ENCODE results near the gene TNIK. TPM values are rescaled to one million over a fixed set of nuclear protein-coding genes. Genes with fewer than 3 reads are reported as not detected.

TNIK gene
- total and polyA plus RNA-seq, 4 donors = 3.7 to 9.8 (median 5.2) TPM

DNA sequence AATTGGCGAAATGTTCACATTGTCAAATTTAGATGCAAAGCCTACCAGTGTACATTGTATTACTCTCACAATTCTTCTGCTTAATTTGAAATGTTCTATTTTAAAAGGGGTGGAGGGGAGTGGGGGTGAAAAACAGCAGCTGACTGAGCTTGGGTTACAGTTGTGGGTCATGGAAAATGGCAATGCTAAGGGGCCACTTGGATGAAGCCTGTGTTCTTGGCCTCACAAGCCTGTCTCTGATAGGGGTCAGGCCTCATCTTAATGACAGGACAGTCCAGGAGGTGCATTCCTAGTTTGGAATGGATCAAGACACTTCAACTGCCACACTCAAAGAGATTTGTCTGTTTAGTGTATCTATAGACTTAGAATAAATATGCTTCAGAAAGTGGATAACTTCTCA is 158.2 kb downstream of the TNIK start:
- Histone ChIP-seq H3K9ac (ENCODE audit: low read depth in 1 of 2, low read length in 2 of 2) (no peak overlapping the region), H3K27me3 (ENCODE audit: control insufficient read depth in 4 of 4, insufficient read depth in 4 of 4, low read length in 3 of 4) (no peaks in the 10 kb centered on the region), H3K9me3 (ENCODE audit: control insufficient read depth in 4 of 4, low read length in 3 of 4) (no peaks in the 10 kb centered on the region), H3K4me1 (ENCODE audit: control insufficient read depth in 4 of 4, insufficient read depth in 4 of 4, low read length in 3 of 4) (no peaks in the 10 kb centered on the region), H3K27ac (ENCODE audit: low read depth in 1 of 2, low read length in 2 of 2) (no peak overlapping the region), H3K36me3 (ENCODE audit: control insufficient read depth in 4 of 4, insufficient read depth in 3 of 4, low read depth in 1 of 4, low read length in 3 of 4) (no peaks in the 10 kb centered on the region), H3K4me3 (ENCODE audit: low read depth in 1 of 3, low read length in 3 of 3) (no peak overlapping the region)
- TF ChIP-seq EGR1 (IDR thresholded peaks at IDR 0.05; ENCODE audit: low read depth in 2 of 2) = no peak
- no peak for TF ChIP-seq FOXA1 (IDR thresholded peaks at IDR 0.05)
- TF ChIP-seq REST (IDR thresholded peaks at IDR 0.05) = no peak
- DNase-seq (ENCODE audit: low spot score) = no peak
- 98% methylated on average over 1 of the region's 1 CpG for WGBS

GRCh38 chr3:171301002-171301401 is 159.2 kb downstream of the TNIK start:
- no peak overlapping the region for H3K4me3 ChIP-seq (ENCODE audit: low read depth in 1 of 3, low read length in 3 of 3)
- TF ChIP-seq JUND (IDR thresholded peaks at IDR 0.05) (no peak), NR2F2 (IDR thresholded peaks at IDR 0.05) (no peak), CTCF (IDR thresholded peaks at IDR 0.05; ENCODE audit: low read depth, low read length, missing input control) (no peak), FOXA2 (IDR thresholded peaks at IDR 0.05) (no peak), GABPA (IDR thresholded peaks at IDR 0.05 in 1 of 2, conservative IDR thresholded peaks at IDR 0.05 in 1 of 2) (no peak), RXRA (IDR thresholded peaks at IDR 0.05) (no peak), FOXA1 (IDR thresholded peaks at IDR 0.05) (no peak), YY1 (IDR thresholded peaks at IDR 0.05) (no peak), REST (IDR thresholded peaks at IDR 0.05) (no peak), HNF4G (IDR thresholded peaks at IDR 0.05) (no peak), MAX (IDR thresholded peaks at IDR 0.05) (no peak), RAD21 (IDR thresholded peaks at IDR 0.05) (no peak), EGR1 (IDR thresholded peaks at IDR 0.05; ENCODE audit: low read depth in 2 of 2) (no peak), HNF4A (conservative IDR thresholded peaks at IDR 0.05) (no peak), SP1 (IDR thresholded peaks at IDR 0.05) (no peak), TAF1 (conservative IDR thresholded peaks at IDR 0.05) (no peak)
- TF ChIP-seq, protein P1, sequence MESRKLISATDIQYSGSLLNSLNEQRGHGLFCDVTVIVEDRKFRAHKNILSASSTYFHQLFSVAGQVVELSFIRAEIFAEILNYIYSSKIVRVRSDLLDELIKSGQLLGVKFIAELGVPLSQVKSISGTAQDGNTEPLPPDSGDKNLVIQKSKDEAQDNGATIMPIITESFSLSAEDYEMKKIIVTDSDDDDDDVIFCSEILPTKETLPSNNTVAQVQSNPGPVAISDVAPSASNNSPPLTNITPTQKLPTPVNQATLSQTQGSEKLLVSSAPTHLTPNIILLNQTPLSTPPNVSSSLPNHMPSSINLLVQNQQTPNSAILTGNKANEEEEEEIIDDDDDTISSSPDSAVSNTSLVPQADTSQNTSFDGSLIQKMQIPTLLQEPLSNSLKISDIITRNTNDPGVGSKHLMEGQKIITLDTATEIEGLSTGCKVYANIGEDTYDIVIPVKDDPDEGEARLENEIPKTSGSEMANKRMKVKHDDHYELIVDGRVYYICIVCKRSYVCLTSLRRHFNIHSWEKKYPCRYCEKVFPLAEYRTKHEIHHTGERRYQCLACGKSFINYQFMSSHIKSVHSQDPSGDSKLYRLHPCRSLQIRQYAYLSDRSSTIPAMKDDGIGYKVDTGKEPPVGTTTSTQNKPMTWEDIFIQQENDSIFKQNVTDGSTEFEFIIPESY (IDR thresholded peaks at IDR 0.05) = no peak
- TF ChIP-seq, protein P2, sequence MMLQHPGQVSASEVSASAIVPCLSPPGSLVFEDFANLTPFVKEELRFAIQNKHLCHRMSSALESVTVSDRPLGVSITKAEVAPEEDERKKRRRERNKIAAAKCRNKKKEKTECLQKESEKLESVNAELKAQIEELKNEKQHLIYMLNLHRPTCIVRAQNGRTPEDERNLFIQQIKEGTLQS (IDR thresholded peaks at IDR 0.05) = no peak
- peaks cover 0 to 2% (median 0%) of the 10 kb centered on the region in 4 donors for H3K4me1 ChIP-seq (ENCODE audit: control insufficient read depth in 4 of 4, insufficient read depth in 4 of 4, low read length in 3 of 4)
- H3K27me3 ChIP-seq (ENCODE audit: control insufficient read depth in 4 of 4, insufficient read depth in 4 of 4, low read length in 3 of 4) = no peaks in the 10 kb centered on the region
- no peak overlapping the region for H3K9ac ChIP-seq (ENCODE audit: low read depth in 1 of 2, low read length in 2 of 2)
- no peak overlapping the region for H3K27ac ChIP-seq (ENCODE audit: low read depth in 1 of 2, low read length in 2 of 2)
- H3K36me3 ChIP-seq (ENCODE audit: control insufficient read depth in 4 of 4, insufficient read depth in 3 of 4, low read depth in 1 of 4, low read length in 3 of 4) = no peaks in the 10 kb centered on the region
- no peaks in the 10 kb centered on the region for H3K9me3 ChIP-seq (ENCODE audit: control insufficient read depth in 4 of 4, low read length in 3 of 4)
- 99% methylated on average over 1 of the region's 1 CpG for WGBS
- DNase-seq (ENCODE audit: low spot score) = no peak
